LNCAP (cell line): ENCODE measurements around the gene IL4.

Experiments used
- TF ChIP-seq, protein P1 (sequence below): fragments of 450-650 bp; IDR thresholded peaks from 2 replicates; pipeline ENCODE4 v1.5.1; 2017; ENCODE audit warnings: mild to moderate bottlenecking

The IL4 gene

DNA sequence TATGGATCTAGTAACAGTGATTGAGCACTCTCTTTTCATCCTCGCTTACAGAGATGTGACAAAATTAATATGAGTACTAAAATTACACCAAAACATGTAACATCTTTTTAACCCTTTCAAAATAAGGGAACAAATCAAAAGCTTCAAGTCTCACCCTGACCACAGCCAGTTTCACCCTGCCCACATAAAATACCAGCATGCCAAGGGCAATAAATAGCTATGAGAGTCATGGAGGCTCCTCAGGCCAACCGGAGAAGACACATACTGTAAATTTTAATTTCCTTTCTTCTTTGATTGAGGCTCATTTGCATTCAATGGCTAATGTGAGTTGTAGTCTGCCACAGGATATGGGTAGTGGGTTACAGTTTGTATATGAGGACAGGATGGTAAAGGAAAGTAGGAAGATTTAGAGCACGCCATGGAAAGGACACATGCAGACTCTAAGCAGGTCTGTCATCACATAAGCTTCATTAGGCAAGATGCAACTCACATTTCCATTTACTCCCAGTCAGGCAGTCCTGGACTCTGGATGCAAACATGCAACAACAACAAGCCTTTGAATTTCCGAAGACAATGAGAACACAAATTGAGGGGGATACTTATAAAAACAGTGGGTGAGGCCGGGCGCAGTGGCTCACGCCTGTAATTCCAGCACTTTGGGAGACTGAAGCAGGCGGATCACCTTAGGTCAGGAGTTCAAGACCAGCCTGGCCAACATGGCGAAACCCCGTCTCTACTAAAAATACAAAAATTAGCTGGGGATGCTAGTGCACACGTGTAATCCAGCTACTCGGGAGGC is 11.3 kb downstream of the IL4 start:
- TF ChIP-seq, protein P1, sequence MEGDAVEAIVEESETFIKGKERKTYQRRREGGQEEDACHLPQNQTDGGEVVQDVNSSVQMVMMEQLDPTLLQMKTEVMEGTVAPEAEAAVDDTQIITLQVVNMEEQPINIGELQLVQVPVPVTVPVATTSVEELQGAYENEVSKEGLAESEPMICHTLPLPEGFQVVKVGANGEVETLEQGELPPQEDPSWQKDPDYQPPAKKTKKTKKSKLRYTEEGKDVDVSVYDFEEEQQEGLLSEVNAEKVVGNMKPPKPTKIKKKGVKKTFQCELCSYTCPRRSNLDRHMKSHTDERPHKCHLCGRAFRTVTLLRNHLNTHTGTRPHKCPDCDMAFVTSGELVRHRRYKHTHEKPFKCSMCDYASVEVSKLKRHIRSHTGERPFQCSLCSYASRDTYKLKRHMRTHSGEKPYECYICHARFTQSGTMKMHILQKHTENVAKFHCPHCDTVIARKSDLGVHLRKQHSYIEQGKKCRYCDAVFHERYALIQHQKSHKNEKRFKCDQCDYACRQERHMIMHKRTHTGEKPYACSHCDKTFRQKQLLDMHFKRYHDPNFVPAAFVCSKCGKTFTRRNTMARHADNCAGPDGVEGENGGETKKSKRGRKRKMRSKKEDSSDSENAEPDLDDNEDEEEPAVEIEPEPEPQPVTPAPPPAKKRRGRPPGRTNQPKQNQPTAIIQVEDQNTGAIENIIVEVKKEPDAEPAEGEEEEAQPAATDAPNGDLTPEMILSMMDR, result no peak

DNA sequence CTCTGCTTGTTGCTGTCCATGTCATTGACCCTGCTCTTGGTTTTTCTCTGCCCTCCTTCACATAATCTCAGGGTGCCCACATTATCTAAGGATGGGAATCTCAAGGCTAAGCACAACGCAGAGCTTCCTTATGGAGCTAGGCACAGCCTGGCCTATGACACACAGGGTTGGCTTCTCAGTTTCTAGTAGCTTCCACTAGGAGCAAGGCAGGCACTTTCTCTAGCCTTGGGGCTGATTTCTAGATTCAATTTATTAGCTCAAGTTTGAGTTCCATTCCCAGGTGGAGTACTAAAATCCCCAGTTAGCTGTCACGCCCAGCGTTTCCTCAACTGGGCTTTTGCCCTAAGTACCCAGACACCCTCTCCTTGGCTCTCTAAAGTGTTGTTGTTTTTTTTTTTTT is 12.4 kb downstream of the IL4 start:
- TF ChIP-seq, protein P1, result no peak

DNA sequence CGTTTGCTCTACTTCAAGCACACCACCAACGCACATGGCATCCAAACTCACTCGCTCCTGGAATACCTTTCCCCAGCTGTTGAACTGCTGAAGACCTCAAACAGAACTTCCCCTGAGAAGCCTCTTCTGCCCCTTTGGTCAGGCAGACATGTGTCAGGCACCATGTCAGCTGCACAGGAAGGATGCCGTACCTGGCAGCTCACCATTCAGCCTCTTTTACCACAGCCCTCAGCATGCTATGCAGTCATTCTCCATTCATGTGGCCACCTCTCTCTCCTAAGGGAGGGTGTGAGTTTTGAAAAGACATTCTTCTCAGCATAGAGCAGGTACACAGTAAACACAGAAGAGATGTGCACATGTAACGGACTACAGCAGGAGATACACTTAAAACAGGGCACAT is 14.2 kb downstream of the IL4 start:
- TF ChIP-seq, protein P1, result no peak

DNA sequence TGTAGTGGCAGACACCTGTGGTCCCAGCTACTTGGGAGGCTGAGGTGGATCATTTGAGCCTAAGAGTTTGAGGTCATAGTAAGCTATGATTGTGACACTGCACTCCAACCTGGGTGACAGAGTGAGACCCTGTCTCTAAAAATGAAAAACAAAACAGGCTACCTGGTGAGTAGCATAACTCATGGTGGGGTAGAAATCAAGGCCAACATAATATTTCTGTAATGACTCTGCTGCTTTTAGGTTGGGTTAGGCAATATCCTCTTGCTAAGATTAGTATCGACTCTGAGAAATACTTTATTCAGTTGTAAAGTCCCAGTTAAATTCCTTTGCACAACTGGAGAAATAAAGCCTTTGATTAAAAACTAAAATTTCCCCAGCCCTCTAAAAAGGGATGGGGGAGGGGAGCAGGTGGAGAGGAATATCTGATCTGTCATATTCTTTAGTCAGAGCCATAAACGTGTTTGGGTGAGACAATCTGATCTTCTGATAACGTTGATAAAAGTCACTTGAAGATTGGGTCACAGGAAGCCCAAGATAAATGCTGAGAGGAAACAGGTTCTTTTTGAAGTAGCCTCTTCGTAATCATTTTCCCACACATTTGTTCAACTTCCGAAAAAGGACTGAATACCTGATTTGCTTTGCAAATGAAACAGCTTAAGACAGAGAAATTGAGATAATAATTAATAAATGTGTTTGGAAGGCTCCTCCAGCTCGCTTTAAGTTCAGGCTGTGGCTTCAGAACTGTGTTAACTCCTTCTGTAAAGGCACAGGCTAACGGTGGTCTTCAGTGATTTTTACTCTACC is 14.9 kb downstream of the IL4 start:
- TF ChIP-seq, protein P1, result no peak

DNA sequence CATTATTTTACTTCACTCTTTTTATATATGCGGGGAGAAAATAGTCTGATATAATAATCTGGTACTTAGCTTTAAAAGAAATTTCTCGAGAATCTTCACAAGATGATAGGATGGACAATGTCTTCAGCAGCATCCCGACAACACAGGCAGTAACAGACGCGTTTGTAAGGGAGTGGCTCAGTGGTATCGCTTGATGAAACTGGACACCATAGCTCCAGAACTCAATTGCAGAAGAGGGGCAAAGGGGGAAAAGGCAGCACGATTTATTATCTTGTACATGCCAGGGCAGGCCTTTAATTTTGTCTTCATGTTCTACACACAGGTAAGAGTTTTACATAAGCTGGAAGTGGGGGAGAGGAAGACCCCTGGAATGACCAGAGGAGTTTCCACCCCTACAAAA is 15.7 kb downstream of the IL4 start:
- TF ChIP-seq, protein P1, result no peak

DNA sequence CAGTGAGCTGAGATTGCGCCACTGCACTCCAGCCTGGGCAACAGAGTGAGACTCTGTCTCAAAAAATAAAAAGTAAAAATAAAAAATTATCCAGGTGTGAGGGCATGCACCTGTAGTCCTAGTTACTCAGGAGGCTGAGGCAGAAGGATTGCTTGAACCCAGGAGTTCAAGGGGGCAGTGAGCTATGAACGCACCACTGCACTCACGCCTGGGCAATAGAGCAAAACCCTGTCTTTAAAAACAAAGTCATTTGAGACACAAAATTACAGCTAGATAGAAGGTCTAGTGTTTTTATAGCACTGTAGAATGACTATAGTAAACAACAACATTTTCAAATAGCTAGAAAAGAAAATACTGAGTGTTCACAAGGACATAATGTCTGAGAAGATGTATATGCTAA is 16.4 kb downstream of the IL4 start:
- TF ChIP-seq, protein P1, result no peak

DNA sequence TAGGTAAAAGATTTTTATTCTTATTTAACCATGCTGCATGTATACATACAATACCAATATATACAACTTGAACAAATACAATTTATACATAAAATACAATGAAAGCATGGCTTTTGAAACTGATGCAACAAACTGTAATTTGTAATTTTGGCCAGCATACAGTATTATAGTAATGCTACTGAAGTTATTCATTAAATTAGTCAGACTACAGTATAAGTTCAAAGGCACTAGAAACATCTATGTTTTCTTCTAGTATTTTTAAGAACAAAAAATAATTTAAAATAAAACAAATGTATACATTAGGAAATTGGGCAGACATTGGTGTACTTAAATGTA is 18.8 kb downstream of the IL4 start:
- TF ChIP-seq, protein P1, result no peak
